GM12878 (cell line): ENCODE measurements around the gene ENSA. TPM values are rescaled to one million over a fixed set of nuclear protein-coding genes. Genes with fewer than 3 reads are reported as not detected.
A peak's percentile ranks its signal among the peaks of the same experiment; 100 is the strongest.

Source experiments
- ATF7 ChIP-seq: fragments of 450-650 bp; IDR thresholded peaks from 2 replicates; pipeline ENCODE4 v1.6.1; 2016; ENCODE audit warnings: low read depth, mild to moderate bottlenecking
- CEBPB ChIP-seq, 2 experiments: fragments of 150-350 bp in 1 of 2; IDR thresholded peaks; 2 replicates each; pipeline ENCODE4 v1.6.1; 2012 to 2014; ENCODE audit warnings: low read depth in 2 of 2, low read length in 2 of 2, borderline replicate concordance in 1 of 2, inconsistent platforms in 1 of 2
- EP300 ChIP-seq, 2 experiments: fragments of 150-350 bp in 1 of 2; IDR thresholded peaks; 2 replicates each; pipeline ENCODE4 v1.6.1; 2011 to 2012; ENCODE audit warnings: low read depth in 2 of 2, low read length in 2 of 2, borderline replicate concordance in 1 of 2, improper control_type of control experiment in 1 of 2, inconsistent platforms in 1 of 2; ENCODE audit not compliant: control insufficient read depth in 1 of 2
- FOXM1 ChIP-seq: IDR thresholded peaks from 2 replicates; pipeline ENCODE4 v1.6.1; 2012; ENCODE audit warnings: low read depth, mild to moderate bottlenecking, inconsistent platforms, low read length, moderate library complexity
- HDGF ChIP-seq: fragments of 450-650 bp; IDR thresholded peaks from 2 replicates; pipeline ENCODE4 v1.6.1; 2016; ENCODE audit warnings: antibody characterized with exemption
- JUND ChIP-seq: IDR thresholded peaks from 2 replicates; pipeline ENCODE4 v1.6.1; 2012; ENCODE audit warnings: low read depth, mild to moderate bottlenecking, low read length, improper control_type of control experiment, moderate library complexity
- NR2C1 ChIP-seq: fragments of 450-650 bp; IDR thresholded peaks from 2 replicates; pipeline ENCODE4 v1.6.1; 2017; ENCODE audit warnings: antibody characterized with exemption, mild to moderate bottlenecking, moderate library complexity
- RAD21 ChIP-seq: IDR thresholded peaks from 2 replicates; pipeline ENCODE4 v1.6.1; 2011; ENCODE audit warnings: mild to moderate bottlenecking, low read depth, low read length, moderate library complexity; ENCODE audit not compliant: insufficient read depth
- RAD51 ChIP-seq: fragments of 450-650 bp; IDR thresholded peaks from 2 replicates; pipeline ENCODE4 v1.6.1; 2016; ENCODE audit warnings: moderate library complexity, mild to moderate bottlenecking, inconsistent platforms
- RCOR1 ChIP-seq: conservative IDR thresholded peaks from 2 replicates; pipeline ENCODE4 v1.6.1; 2012; ENCODE audit warnings: low read depth, low read length, improper control_type of control experiment
- RUNX3 ChIP-seq: IDR thresholded peaks from 2 replicates; pipeline ENCODE4 v1.6.1; 2012; ENCODE audit warnings: low read length, inconsistent platforms
- WRNIP1 ChIP-seq: IDR thresholded peaks from 2 replicates; pipeline ENCODE4 v1.6.1; 2011; ENCODE audit warnings: low read depth, low read length, improper control_type of control experiment, borderline replicate concordance
- polyA plus RNA-seq, 11 experiments: library from polyadenylated mRNA; depleted of rRNA in 4 of 11; unstranded in 6 of 11; stranded (reverse) in 5 of 11; fragments of >200 nt; fragmentation: Nextera tagmentation in 4 of 11; fragmentation: Illumina TruSeq in 1 of 11; extraction: Ambion mirVana in 4 of 11; extraction: Trizol in 1 of 11; gene quantifications; 1 replicate in 1 of 11; 2 replicates in 10 of 11; pipeline versions ENCODE4 v1.2.1 to v1.2.3, GENCODE V29; 2011 to 2016; ENCODE audit warnings: inconsistent platforms in 2 of 11, missing spikeins in 2 of 11, low read depth in 1 of 11
- total RNA-seq, 4 experiments: library from RNA; depleted of rRNA in 3 of 4; stranded (reverse); fragments of >200 nt in 3 of 4; fragmentation: Illumina TruSeq in 1 of 4; extraction: Trizol in 1 of 4; gene quantifications; 2 replicates each; pipeline versions ENCODE4 v1.2.1 to v1.2.3, GENCODE V29; 2013 to 2021
- TF ChIP-seq, protein P1 (sequence below): fragments of 450-650 bp; IDR thresholded peaks from 2 replicates; pipeline ENCODE4 v1.6.1; 2017; ENCODE audit warnings: mild to moderate bottlenecking, low read depth, inconsistent platforms; ENCODE audit not compliant: poor library complexity, severe bottlenecking
- TF ChIP-seq, protein P2 (sequence below): fragments of 150-350 bp; IDR thresholded peaks from 2 replicates; pipeline ENCODE4 v1.6.1; 2014; ENCODE audit warnings: mild to moderate bottlenecking, low read depth, low read length
- TF ChIP-seq, protein P3 (sequence below): fragments of 450-650 bp; IDR thresholded peaks from 2 replicates; pipeline ENCODE4 v1.6.1; 2016; ENCODE audit warnings: mild to moderate bottlenecking, moderate library complexity, borderline replicate concordance

Gene ENSA
- total and polyA plus RNA-seq, 10 of the 15 experiments (the other 5 are each of a cell fraction or from before 2014, with no cell fraction given): 56.1 to 605 (median 143) TPM

- TF ChIP-seq, protein P1, sequence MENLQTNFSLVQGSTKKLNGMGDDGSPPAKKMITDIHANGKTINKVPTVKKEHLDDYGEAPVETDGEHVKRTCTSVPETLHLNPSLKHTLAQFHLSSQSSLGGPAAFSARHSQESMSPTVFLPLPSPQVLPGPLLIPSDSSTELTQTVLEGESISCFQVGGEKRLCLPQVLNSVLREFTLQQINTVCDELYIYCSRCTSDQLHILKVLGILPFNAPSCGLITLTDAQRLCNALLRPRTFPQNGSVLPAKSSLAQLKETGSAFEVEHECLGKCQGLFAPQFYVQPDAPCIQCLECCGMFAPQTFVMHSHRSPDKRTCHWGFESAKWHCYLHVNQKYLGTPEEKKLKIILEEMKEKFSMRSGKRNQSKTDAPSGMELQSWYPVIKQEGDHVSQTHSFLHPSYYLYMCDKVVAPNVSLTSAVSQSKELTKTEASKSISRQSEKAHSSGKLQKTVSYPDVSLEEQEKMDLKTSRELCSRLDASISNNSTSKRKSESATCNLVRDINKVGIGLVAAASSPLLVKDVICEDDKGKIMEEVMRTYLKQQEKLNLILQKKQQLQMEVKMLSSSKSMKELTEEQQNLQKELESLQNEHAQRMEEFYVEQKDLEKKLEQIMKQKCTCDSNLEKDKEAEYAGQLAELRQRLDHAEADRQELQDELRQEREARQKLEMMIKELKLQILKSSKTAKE: peak; percentile 30
- no peak for TF ChIP-seq EP300 (IDR thresholded peaks at IDR 0.05; ENCODE audit: borderline replicate concordance in 1 of 2, control insufficient read depth in 1 of 2, low read depth in 2 of 2, low read length in 2 of 2)
- no peak for TF ChIP-seq CEBPB (IDR thresholded peaks at IDR 0.05; ENCODE audit: borderline replicate concordance in 1 of 2, low read depth in 2 of 2, low read length in 2 of 2)
- no peak for TF ChIP-seq NR2C1
- no peak for TF ChIP-seq ATF7
- TF ChIP-seq, protein P2, sequence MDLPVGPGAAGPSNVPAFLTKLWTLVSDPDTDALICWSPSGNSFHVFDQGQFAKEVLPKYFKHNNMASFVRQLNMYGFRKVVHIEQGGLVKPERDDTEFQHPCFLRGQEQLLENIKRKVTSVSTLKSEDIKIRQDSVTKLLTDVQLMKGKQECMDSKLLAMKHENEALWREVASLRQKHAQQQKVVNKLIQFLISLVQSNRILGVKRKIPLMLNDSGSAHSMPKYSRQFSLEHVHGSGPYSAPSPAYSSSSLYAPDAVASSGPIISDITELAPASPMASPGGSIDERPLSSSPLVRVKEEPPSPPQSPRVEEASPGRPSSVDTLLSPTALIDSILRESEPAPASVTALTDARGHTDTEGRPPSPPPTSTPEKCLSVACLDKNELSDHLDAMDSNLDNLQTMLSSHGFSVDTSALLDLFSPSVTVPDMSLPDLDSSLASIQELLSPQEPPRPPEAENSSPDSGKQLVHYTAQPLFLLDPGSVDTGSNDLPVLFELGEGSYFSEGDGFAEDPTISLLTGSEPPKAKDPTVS: no peak; the same call in 1 of the 2 replicates
- TF ChIP-seq JUND: no peak
- TF ChIP-seq HDGF: 0 out of 2 replicates have a peak, but pooled peaks have one; percentile 65
- TF ChIP-seq WRNIP1: no peak
- TF ChIP-seq RAD51: no peak
- TF ChIP-seq, protein P3, sequence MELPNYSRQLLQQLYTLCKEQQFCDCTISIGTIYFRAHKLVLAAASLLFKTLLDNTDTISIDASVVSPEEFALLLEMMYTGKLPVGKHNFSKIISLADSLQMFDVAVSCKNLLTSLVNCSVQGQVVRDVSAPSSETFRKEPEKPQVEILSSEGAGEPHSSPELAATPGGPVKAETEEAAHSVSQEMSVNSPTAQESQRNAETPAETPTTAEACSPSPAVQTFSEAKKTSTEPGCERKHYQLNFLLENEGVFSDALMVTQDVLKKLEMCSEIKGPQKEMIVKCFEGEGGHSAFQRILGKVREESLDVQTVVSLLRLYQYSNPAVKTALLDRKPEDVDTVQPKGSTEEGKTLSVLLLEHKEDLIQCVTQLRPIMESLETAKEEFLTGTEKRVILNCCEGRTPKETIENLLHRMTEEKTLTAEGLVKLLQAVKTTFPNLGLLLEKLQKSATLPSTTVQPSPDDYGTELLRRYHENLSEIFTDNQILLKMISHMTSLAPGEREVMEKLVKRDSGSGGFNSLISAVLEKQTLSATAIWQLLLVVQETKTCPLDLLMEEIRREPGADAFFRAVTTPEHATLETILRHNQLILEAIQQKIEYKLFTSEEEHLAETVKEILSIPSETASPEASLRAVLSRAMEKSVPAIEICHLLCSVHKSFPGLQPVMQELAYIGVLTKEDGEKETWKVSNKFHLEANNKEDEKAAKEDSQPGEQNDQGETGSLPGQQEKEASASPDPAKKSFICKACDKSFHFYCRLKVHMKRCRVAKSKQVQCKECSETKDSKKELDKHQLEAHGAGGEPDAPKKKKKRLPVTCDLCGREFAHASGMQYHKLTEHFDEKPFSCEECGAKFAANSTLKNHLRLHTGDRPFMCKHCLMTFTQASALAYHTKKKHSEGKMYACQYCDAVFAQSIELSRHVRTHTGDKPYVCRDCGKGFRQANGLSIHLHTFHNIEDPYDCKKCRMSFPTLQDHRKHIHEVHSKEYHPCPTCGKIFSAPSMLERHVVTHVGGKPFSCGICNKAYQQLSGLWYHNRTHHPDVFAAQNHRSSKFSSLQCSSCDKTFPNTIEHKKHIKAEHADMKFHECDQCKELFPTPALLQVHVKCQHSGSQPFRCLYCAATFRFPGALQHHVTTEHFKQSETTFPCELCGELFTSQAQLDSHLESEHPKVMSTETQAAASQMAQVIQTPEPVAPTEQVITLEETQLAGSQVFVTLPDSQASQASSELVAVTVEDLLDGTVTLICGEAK: no peak
- TF ChIP-seq FOXM1: 0 out of 2 replicates have a peak, but pooled peaks have one; percentile 31
- TF ChIP-seq RAD21: peak; percentile 63
- no peak for TF ChIP-seq RCOR1
- peak; percentile 15; the same call in 1 of the 2 replicates for TF ChIP-seq RUNX3
Observed at GRCh38 chr1:150621497-150622302, 7.7 kb downstream of the ENSA start (continued).
